Psoas muscle (tissue), 8 donors: ENCODE results near the gene CYB5R2. TPM values are rescaled to one million over a fixed set of nuclear protein-coding genes. Genes with fewer than 3 reads are reported as not detected.

Experiments used
- ATAC-seq, 4 donors: fragments of 200-7000 bp; cut with Tn5 transposase; one replicate each; pipeline ENCODE4 v1.9.1; 2020; ENCODE audit warnings: moderate library complexity in 3 of 4, mild to moderate bottlenecking in 2 of 4
- DNase-seq, 2 donors: peaks; one replicate each; pipeline ENCODE4 v3.0.0-alpha.2; 2020
- H3K27ac ChIP-seq: fragments of 200-600 bp; one replicate; pipeline ENCODE4 v1.8.0; 2022
- H3K27me3 ChIP-seq, 3 donors: fragments of 200-600 bp in 1 of 3; one replicate each; pipeline versions ENCODE4 v1.6.1 to v1.8.0; 2013 to 2022; ENCODE audit warnings: low read length in 2 of 3, mild to moderate bottlenecking in 2 of 3, moderate library complexity in 1 of 3; ENCODE audit not compliant: insufficient read depth in 3 of 3
- H3K36me3 ChIP-seq, 2 donors: fragments of 200-600 bp in 1 of 2; one replicate each; pipeline versions ENCODE4 v1.6.1 to v1.8.0; 2013 to 2022; ENCODE audit warnings: low read depth in 1 of 2, mild to moderate bottlenecking in 1 of 2, moderate library complexity in 1 of 2; ENCODE audit not compliant: insufficient read depth in 1 of 2
- H3K4me1 ChIP-seq: fragments of 200-600 bp; one replicate; pipeline ENCODE4 v1.8.0; 2022
- H3K4me3 ChIP-seq: fragments of 200-600 bp; one replicate; pipeline ENCODE4 v1.8.0; 2022; ENCODE audit warnings: mild to moderate bottlenecking
- H3K9me3 ChIP-seq: fragments of 200-600 bp; one replicate; pipeline ENCODE4 v1.8.0; 2022
- CTCF ChIP-seq: fragments of 200-600 bp; IDR thresholded peaks from one replicate; pipeline ENCODE4 v1.8.0; 2022; ENCODE audit warnings: antibody characterized with exemption
- WGBS, 3 donors: extraction: QIAGEN DNeasy Blood & Tissue Kit; methylation state at CpG; one replicate each; pipeline versions ENCODE4 v1.1.6 to v1.1.7; 2013; 5-methylcytosine and 5-hydroxymethylcytosine counted together
- intact Hi-C, 2 donors: fragments of 100-400 bp; cut with DNase I; formaldehyde crosslinking; loops; one replicate each; pipeline versions ENCODE4 v1.11.0 to v1.14.2; 2022
- polyA plus RNA-seq, 3 donors: library from polyadenylated mRNA; stranded (reverse); fragments of 200-250 nt; gene quantifications; one replicate each; pipeline ENCODE4 v1.2.3, GENCODE V29; 2013
- total RNA-seq, 4 donors: library from RNA; stranded (reverse); fragmentation: NEBNext Ultra II Directional in 2 of 4; extraction: Animal tissue kit (Norgen Biotek cat#: 25700) in 2 of 4; gene quantifications; one replicate each; pipeline versions ENCODE4 v1.2.1 to v1.2.4, GENCODE V29; 2021 to 2023
- donor health status: healthy with polysubstance abuse.
- donor health status: DM: no; HTN: no; CAD: no; lungs with moderate emphysema.
- donor health status: Bipolar disorder and iron deficiency.
- donor health status: healthy.
- donor health status: DM: yes; HTN: yes; CAD: no.
- donor health status: DM: no; HTN: no; CAD: no.
- donor health status: DM: no; HTN: no; CAD: no.
- donor health status: DM: yes; HTN: yes; CAD: no.

The CYB5R2 gene
- total and polyA plus RNA-seq, 7 donors, result 0.40 to 2.0 (median 1.3) TPM

- no peaks in the 10 kb centered on the region for H3K9me3 ChIP-seq
- WGBS, 3 donors, result 27 to 42% (median 35%) methylated on average over 3 of the region's 3 CpGs
- no peaks in the 10 kb centered on the region for H3K27me3 ChIP-seq
- H3K4me1 ChIP-seq, result peaks cover 4% of the 10 kb centered on the region
- no peak for DNase-seq
- TF ChIP-seq CTCF, result no peak
- H3K27ac ChIP-seq, result no peak overlapping the region
- peak in 2 of 4 donors; percentile 55 to 76 for ATAC-seq
- intact Hi-C loops, result no loop called here
- H3K4me3 ChIP-seq, result no peak overlapping the region
- peaks cover 11 to 89% of the 10 kb centered on the region in 2 donors for H3K36me3 ChIP-seq
Observed at GRCh38 chr11:7628660-7629059, 44.6 kb downstream of the CYB5R2 start.

DNA sequence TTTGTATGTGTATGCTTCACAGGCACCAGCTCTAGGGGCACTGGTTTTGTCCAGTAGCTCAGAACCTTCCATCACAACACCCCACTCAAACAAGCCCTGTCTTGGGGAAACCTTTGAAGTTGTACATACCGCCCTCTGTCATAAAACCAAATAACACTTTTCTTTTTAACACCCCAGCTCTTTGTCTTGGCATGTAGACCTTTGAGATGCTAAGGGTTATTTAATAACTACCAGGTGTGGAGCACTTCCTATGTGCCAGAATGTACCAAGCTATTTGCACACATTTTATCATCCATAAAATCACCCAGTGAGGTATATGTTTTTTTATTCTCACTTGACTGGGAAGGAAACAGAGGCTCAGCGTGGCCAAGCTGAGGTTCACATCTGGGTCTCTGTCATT is 50.6 kb downstream of the CYB5R2 start:
- no peak for ATAC-seq
- Histone ChIP-seq H3K4me3 (no peak overlapping the region), H3K4me1 (no peaks in the 10 kb centered on the region), H3K9me3 (no peaks in the 10 kb centered on the region), H3K36me3 (peaks cover 4 to 80% of the 10 kb centered on the region in 2 donors), H3K27ac (no peak overlapping the region), H3K27me3 (no peaks in the 10 kb centered on the region)
- 81 to 95% (median 95%) methylated on average over 2 of the region's 2 CpGs for WGBS, 3 donors
- intact Hi-C loops, result no loop called here
- no peak for DNase-seq
- TF ChIP-seq CTCF, result no peak

- H3K4me3 ChIP-seq, result no peak overlapping the region
- H3K27me3 ChIP-seq, result no peaks in the 10 kb centered on the region
- peaks cover 4 to 88% of the 10 kb centered on the region in 2 donors for H3K36me3 ChIP-seq
- no peak for ATAC-seq
- no peaks in the 10 kb centered on the region for H3K4me1 ChIP-seq
- 11 to 26% (median 13%) methylated on average over 1 of the region's 1 CpG for WGBS, 3 donors
- H3K27ac ChIP-seq, result no peak overlapping the region
- no peak for TF ChIP-seq CTCF
- no peaks in the 10 kb centered on the region for H3K9me3 ChIP-seq
- intact Hi-C loops, result no loop called here
- no peak for DNase-seq
Observed at GRCh38 chr11:7621554-7621953, 51.7 kb downstream of the CYB5R2 start.

GRCh38 chr11:7621090-7621489 is 52.2 kb downstream of the CYB5R2 start:
- Histone ChIP-seq H3K27me3 (no peaks in the 10 kb centered on the region), H3K4me1 (no peaks in the 10 kb centered on the region), H3K36me3 (peaks cover 4 to 88% of the 10 kb centered on the region in 2 donors), H3K4me3 (no peak overlapping the region), H3K27ac (no peak overlapping the region), H3K9me3 (no peaks in the 10 kb centered on the region)
- 70 to 73% (median 70%) methylated on average over 3 of the region's 3 CpGs for WGBS, 3 donors
- ATAC-seq (no peak), DNase-seq (no peak)
- intact Hi-C loops, result no loop called here
- TF ChIP-seq CTCF, result no peak

GRCh38 chr11:7619322-7619721 is 54.0 kb downstream of the CYB5R2 start:
- Histone ChIP-seq H3K27ac (no peak overlapping the region), H3K9me3 (no peaks in the 10 kb centered on the region), H3K36me3 (peaks cover 4 to 89% of the 10 kb centered on the region in 2 donors), H3K27me3 (no peaks in the 10 kb centered on the region), H3K4me1 (no peaks in the 10 kb centered on the region), H3K4me3 (no peak overlapping the region)
- DNase-seq (no peak), ATAC-seq (no peak)
- intact Hi-C loops, result no loop called here
- TF ChIP-seq CTCF, result no peak
- WGBS, 3 donors, result 91 to 94% (median 93%) methylated on average over 3 of the region's 3 CpGs
